Measurements from ENCODE around the gene MRPL21. TPM values are rescaled to one million over a fixed set of nuclear protein-coding genes. Genes with fewer than 3 reads are reported as not detected.

Gene MRPL21
- total RNA-seq, 2 donors from 2014 or later = 63.8 to 64.9 TPM

DNA sequence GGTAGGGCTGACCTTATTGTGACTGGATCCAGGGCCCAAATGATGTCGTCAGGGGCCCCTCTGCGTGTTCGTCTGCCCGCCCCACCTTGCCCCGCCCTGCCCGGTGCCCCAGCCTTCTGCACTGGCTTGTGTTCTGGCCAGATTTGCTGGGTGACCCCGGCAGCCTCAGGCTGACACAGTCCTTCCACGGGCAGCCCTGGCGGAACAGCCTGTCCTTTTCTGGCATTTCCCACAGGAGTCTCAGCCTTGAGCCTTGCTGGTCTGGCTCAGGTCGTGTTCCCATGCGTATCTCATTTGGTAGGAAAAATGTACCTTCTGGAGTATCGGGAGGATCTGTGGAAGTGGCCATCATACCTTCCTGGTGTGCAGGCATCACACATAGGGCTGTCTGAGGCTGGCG is 31.0 kb upstream of the MRPL21 start:
- no peaks in the 10 kb centered on the region for H3K27me3 ChIP-seq (ENCODE audit: control insufficient read depth, insufficient read depth, low read length, poor library complexity, severe bottlenecking)
- no peaks in the 10 kb centered on the region for H3K4me1 ChIP-seq (ENCODE audit: control insufficient read depth, insufficient read depth, low read length)
- no peak overlapping the region for H3K9ac ChIP-seq (ENCODE audit: extremely low read depth, low read length, poor library complexity, severe bottlenecking)
- TF ChIP-seq, protein P1, sequence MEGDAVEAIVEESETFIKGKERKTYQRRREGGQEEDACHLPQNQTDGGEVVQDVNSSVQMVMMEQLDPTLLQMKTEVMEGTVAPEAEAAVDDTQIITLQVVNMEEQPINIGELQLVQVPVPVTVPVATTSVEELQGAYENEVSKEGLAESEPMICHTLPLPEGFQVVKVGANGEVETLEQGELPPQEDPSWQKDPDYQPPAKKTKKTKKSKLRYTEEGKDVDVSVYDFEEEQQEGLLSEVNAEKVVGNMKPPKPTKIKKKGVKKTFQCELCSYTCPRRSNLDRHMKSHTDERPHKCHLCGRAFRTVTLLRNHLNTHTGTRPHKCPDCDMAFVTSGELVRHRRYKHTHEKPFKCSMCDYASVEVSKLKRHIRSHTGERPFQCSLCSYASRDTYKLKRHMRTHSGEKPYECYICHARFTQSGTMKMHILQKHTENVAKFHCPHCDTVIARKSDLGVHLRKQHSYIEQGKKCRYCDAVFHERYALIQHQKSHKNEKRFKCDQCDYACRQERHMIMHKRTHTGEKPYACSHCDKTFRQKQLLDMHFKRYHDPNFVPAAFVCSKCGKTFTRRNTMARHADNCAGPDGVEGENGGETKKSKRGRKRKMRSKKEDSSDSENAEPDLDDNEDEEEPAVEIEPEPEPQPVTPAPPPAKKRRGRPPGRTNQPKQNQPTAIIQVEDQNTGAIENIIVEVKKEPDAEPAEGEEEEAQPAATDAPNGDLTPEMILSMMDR (conservative IDR thresholded peaks at IDR 0.05) = no peak
- peaks cover 42% of the 10 kb centered on the region for H3K36me3 ChIP-seq (ENCODE audit: control insufficient read depth, insufficient read depth, low read length)
- H3K4me1 Mint-ChIP-seq = no peaks in the 10 kb centered on the region
- no peaks in the 10 kb centered on the region for H3K9me3 ChIP-seq (ENCODE audit: control insufficient read depth, low read length)
- H3K36me3 Mint-ChIP-seq (ENCODE audit: low read depth) = peaks cover 48% of the 10 kb centered on the region
- H3K27me3 Mint-ChIP-seq (ENCODE audit: insufficient read depth) = no peaks in the 10 kb centered on the region
- no peaks in the 10 kb centered on the region for H3K9me3 Mint-ChIP-seq
- no peak for DNase-seq
- H3K27ac ChIP-seq (ENCODE audit: low read depth, low read length) = no peak overlapping the region
- no peak overlapping the region for H3K27ac Mint-ChIP-seq
- no peak overlapping the region for H3K4me3 ChIP-seq (ENCODE audit: low read length)
- 94 to 99% methylated on average over 12 to 13 of the region's 13 CpGs for WGBS, 2 experiments (ENCODE audit: insufficient coverage in 1 of 2, insufficient read length in 1 of 2)
- H3K4me3 Mint-ChIP-seq = no peak overlapping the region

GRCh38 chr11:68934321-68934645 is 30.7 kb upstream of the MRPL21 start:
- 93 to 94% methylated on average over 8 to 12 of the region's 12 CpGs for WGBS, 2 experiments (ENCODE audit: insufficient coverage in 1 of 2, insufficient read length in 1 of 2)
- H3K4me3 ChIP-seq (ENCODE audit: low read length) = no peak overlapping the region
- H3K27me3 Mint-ChIP-seq (ENCODE audit: insufficient read depth) = no peaks in the 10 kb centered on the region
- H3K27ac ChIP-seq (ENCODE audit: low read depth, low read length) = no peak overlapping the region
- H3K9ac ChIP-seq (ENCODE audit: extremely low read depth, low read length, poor library complexity, severe bottlenecking) = no peak overlapping the region
- no peak overlapping the region for H3K4me3 Mint-ChIP-seq
- H3K4me1 Mint-ChIP-seq = no peaks in the 10 kb centered on the region
- H3K36me3 ChIP-seq (ENCODE audit: control insufficient read depth, insufficient read depth, low read length) = peaks cover 46% of the 10 kb centered on the region
- no peaks in the 10 kb centered on the region for H3K9me3 Mint-ChIP-seq
- DNase-seq = no peak
- H3K27me3 ChIP-seq (ENCODE audit: control insufficient read depth, insufficient read depth, low read length, poor library complexity, severe bottlenecking) = no peaks in the 10 kb centered on the region
- H3K27ac Mint-ChIP-seq = no peak overlapping the region
- TF ChIP-seq, protein P1 (conservative IDR thresholded peaks at IDR 0.05) = no peak
- peaks cover 52% of the 10 kb centered on the region for H3K36me3 Mint-ChIP-seq (ENCODE audit: low read depth)
- no peaks in the 10 kb centered on the region for H3K4me1 ChIP-seq (ENCODE audit: control insufficient read depth, insufficient read depth, low read length)
- no peaks in the 10 kb centered on the region for H3K9me3 ChIP-seq (ENCODE audit: control insufficient read depth, low read length)

- Mint-ChIP-seq H3K27me3 (ENCODE audit: insufficient read depth) (no peaks in the 10 kb centered on the region), H3K4me1 (no peaks in the 10 kb centered on the region), H3K9me3 (no peaks in the 10 kb centered on the region), H3K4me3 (no peak overlapping the region), H3K36me3 (ENCODE audit: low read depth) (peaks cover 54% of the 10 kb centered on the region), H3K27ac (no peak overlapping the region)
- no peaks in the 10 kb centered on the region for H3K9me3 ChIP-seq (ENCODE audit: control insufficient read depth, low read length)
- no peak overlapping the region for H3K4me3 ChIP-seq (ENCODE audit: low read length)
- no peaks in the 10 kb centered on the region for H3K4me1 ChIP-seq (ENCODE audit: control insufficient read depth, insufficient read depth, low read length)
- TF ChIP-seq, protein P1 (conservative IDR thresholded peaks at IDR 0.05) = no peak
- H3K27me3 ChIP-seq (ENCODE audit: control insufficient read depth, insufficient read depth, low read length, poor library complexity, severe bottlenecking) = no peaks in the 10 kb centered on the region
- H3K27ac ChIP-seq (ENCODE audit: low read depth, low read length) = no peak overlapping the region
- peaks cover 51% of the 10 kb centered on the region for H3K36me3 ChIP-seq (ENCODE audit: control insufficient read depth, insufficient read depth, low read length)
- H3K9ac ChIP-seq (ENCODE audit: extremely low read depth, low read length, poor library complexity, severe bottlenecking) = no peak overlapping the region
- no peak for DNase-seq
- 88% methylated on average over 8 to 17 of the region's 17 CpGs for WGBS, 2 experiments (ENCODE audit: insufficient coverage in 1 of 2, insufficient read length in 1 of 2)
Measured at GRCh38 chr11:68933605-68934320, 30.1 kb upstream of the MRPL21 start.
